ENCODE results near the gene RNF220. TPM values are rescaled to one million over a fixed set of nuclear protein-coding genes. Genes with fewer than 3 reads are reported as not detected.
A peak's percentile ranks its signal among the peaks of the same experiment; 100 is the strongest.

RNF220 gene
- total RNA-seq, 1 experiment from 2014 or later, result 128 TPM

DNA sequence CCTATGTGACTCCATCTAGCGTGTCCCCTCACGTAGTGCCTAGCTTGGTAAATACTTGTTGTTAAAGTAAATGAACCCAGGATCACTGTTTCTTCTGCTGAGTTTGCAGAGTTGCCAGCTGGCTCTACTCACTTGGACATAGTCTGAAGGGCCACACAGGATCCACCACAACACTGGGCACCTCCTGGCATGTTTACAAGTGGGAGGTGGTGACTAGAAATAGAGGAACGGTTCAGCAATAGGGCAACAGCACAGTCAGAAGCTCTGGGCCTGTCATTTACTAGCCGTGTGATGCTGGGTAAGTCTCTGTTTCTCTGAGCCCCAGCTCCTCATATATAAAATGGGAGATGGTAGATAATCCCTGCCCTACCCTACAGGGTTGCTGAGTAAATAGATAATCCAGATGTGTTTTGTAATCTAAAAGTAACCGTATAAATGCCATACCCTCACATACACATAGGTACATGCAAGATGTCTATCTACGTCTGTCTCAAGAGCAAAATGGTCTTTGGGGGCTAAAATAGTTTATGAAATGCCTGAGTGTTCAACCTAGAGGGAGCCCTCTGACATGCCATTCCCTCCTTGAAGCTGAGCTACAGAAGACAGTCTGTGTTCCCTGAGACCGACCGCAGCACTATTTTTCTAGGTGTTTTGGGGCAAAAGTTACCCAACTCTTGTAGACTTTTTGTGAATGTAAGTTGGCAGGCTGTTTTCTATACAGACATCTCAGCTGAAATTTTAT lies 20.5 kb downstream of the RNF220 start:
- no peak overlapping the region for H3K4me3 Mint-ChIP-seq
- no peak for DNase-seq (ENCODE audit: low spot score)
- ChIA-PET CTCF (interaction anchor here (0.9 to 2.4 kb wide), 7 partner anchors 13 to 170 kb away, joined by 3 to 13 read pairs (median 4); no protein-coding TSS in a partner anchor), POLR2A (interaction anchor here (1.7 kb wide), 1 partner anchor 14 kb away, joined by 5 read pairs; no protein-coding TSS in a partner anchor)
- no peaks in the 10 kb centered on the region for H3K36me3 Mint-ChIP-seq
- H3K27ac Mint-ChIP-seq, result 0 out of 2 replicates have a peak overlapping the region, but pooled peaks have one; percentile 20
- no peak for TF ChIP-seq SMAD3 (CRISPR knock-in tag; IDR thresholded peaks at IDR 0.05; ENCODE audit: borderline replicate concordance)
- TF ChIP-seq, protein P1, sequence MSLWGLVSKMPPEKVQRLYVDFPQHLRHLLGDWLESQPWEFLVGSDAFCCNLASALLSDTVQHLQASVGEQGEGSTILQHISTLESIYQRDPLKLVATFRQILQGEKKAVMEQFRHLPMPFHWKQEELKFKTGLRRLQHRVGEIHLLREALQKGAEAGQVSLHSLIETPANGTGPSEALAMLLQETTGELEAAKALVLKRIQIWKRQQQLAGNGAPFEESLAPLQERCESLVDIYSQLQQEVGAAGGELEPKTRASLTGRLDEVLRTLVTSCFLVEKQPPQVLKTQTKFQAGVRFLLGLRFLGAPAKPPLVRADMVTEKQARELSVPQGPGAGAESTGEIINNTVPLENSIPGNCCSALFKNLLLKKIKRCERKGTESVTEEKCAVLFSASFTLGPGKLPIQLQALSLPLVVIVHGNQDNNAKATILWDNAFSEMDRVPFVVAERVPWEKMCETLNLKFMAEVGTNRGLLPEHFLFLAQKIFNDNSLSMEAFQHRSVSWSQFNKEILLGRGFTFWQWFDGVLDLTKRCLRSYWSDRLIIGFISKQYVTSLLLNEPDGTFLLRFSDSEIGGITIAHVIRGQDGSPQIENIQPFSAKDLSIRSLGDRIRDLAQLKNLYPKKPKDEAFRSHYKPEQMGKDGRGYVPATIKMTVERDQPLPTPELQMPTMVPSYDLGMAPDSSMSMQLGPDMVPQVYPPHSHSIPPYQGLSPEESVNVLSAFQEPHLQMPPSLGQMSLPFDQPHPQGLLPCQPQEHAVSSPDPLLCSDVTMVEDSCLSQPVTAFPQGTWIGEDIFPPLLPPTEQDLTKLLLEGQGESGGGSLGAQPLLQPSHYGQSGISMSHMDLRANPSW (CRISPR knock-in tag; conservative IDR thresholded peaks at IDR 0.05; ENCODE audit: low read depth), result no peak
- TF ChIP-seq IRF1 (CRISPR knock-in tag; IDR thresholded peaks at IDR 0.05), result no peak
- TF ChIP-seq FOXK1 (CRISPR knock-in tag; IDR thresholded peaks at IDR 0.05), result no peak
- TF ChIP-seq ZNF512 (CRISPR knock-in tag; IDR thresholded peaks at IDR 0.05; ENCODE audit: borderline replicate concordance), result no peak
- no peak for TF ChIP-seq ZNF121 (CRISPR knock-in tag; IDR thresholded peaks at IDR 0.05)
- no peak for TF ChIP-seq ZNF138 (CRISPR knock-in tag; conservative IDR thresholded peaks at IDR 0.05)
- TF ChIP-seq RELA (CRISPR knock-in tag; IDR thresholded peaks at IDR 0.05; ENCODE audit: borderline replicate concordance), result no peak
- TF ChIP-seq, protein P2, sequence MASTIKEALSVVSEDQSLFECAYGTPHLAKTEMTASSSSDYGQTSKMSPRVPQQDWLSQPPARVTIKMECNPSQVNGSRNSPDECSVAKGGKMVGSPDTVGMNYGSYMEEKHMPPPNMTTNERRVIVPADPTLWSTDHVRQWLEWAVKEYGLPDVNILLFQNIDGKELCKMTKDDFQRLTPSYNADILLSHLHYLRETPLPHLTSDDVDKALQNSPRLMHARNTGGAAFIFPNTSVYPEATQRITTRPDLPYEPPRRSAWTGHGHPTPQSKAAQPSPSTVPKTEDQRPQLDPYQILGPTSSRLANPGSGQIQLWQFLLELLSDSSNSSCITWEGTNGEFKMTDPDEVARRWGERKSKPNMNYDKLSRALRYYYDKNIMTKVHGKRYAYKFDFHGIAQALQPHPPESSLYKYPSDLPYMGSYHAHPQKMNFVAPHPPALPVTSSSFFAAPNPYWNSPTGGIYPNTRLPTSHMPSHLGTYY (CRISPR knock-in tag; IDR thresholded peaks at IDR 0.05), result no peak
- no peak for TF ChIP-seq SP1 (CRISPR knock-in tag; conservative IDR thresholded peaks at IDR 0.05)
- TF ChIP-seq KAT7 (CRISPR knock-in tag; IDR thresholded peaks at IDR 0.05; ENCODE audit: borderline replicate concordance), result no peak
- no peak for TF ChIP-seq GABPB1 (CRISPR knock-in tag; IDR thresholded peaks at IDR 0.05)
- no peak for TF ChIP-seq ATF3 (CRISPR knock-in tag; conservative IDR thresholded peaks at IDR 0.05)
- TF ChIP-seq, protein P3, sequence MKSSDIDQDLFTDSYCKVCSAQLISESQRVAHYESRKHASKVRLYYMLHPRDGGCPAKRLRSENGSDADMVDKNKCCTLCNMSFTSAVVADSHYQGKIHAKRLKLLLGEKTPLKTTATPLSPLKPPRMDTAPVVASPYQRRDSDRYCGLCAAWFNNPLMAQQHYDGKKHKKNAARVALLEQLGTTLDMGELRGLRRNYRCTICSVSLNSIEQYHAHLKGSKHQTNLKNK (CRISPR knock-in tag; IDR thresholded peaks at IDR 0.05), result no peak
- no peak for TF ChIP-seq ZNF219 (CRISPR knock-in tag; IDR thresholded peaks at IDR 0.05; ENCODE audit: borderline replicate concordance)
- peaks cover 69% of the 10 kb centered on the region for H3K4me1 Mint-ChIP-seq
- no peak for ATAC-seq
- no peaks in the 10 kb centered on the region; the same call in 1 of the 2 replicates for H3K27me3 Mint-ChIP-seq (ENCODE audit: low read depth)
- H3K9me3 Mint-ChIP-seq, result no peaks in the 10 kb centered on the region

DNA sequence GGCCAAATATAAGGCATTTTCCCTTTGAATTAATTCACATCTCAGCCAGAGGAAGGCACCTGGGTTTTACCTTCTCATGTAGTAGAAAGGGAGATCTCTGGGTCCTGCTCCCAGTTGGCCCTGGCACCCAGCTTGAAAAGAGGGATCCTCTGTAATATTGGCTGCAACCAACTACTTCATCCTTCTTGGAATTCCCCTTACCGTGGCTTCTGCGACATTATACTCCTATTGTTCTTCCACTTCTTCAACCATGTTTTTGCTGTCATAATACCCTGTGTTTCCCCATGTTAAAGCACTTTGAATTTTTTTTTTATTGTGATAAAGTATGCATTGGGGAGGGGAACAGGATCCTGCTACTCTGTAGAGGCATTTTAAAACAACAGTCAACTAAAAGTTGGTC lies 26.8 kb downstream of the RNF220 start:
- ChIA-PET CTCF (no interaction called here), POLR2A (interaction anchor here (0.7 kb wide), 1 partner anchor 15 kb away, joined by 3 read pairs; no protein-coding TSS in a partner anchor)
- H3K9me3 Mint-ChIP-seq, result no peaks in the 10 kb centered on the region
- peak overlapping the region; percentile 77 for H3K27ac Mint-ChIP-seq
- H3K27me3 Mint-ChIP-seq (ENCODE audit: low read depth), result no peaks in the 10 kb centered on the region
- ATAC-seq (no peak), DNase-seq (ENCODE audit: low spot score) (no peak)
- H3K4me3 Mint-ChIP-seq, result no peak overlapping the region
- H3K4me1 Mint-ChIP-seq, result peaks cover 36% of the 10 kb centered on the region
- H3K36me3 Mint-ChIP-seq, result peaks cover 6% of the 10 kb centered on the region; the same call in 1 of the 2 replicates
- TF ChIP-seq, protein P4, sequence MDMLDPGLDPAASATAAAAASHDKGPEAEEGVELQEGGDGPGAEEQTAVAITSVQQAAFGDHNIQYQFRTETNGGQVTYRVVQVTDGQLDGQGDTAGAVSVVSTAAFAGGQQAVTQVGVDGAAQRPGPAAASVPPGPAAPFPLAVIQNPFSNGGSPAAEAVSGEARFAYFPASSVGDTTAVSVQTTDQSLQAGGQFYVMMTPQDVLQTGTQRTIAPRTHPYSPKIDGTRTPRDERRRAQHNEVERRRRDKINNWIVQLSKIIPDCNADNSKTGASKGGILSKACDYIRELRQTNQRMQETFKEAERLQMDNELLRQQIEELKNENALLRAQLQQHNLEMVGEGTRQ (CRISPR knock-in tag; IDR thresholded peaks at IDR 0.05), result no peak
- TF ChIP-seq, protein P5, sequence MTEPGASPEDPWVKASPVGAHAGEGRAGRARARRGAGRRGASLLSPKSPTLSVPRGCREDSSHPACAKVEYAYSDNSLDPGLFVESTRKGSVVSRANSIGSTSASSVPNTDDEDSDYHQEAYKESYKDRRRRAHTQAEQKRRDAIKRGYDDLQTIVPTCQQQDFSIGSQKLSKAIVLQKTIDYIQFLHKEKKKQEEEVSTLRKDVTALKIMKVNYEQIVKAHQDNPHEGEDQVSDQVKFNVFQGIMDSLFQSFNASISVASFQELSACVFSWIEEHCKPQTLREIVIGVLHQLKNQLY (CRISPR knock-in tag; IDR thresholded peaks at IDR 0.05), result no peak
- TF ChIP-seq ATF1 (CRISPR knock-in tag; IDR thresholded peaks at IDR 0.05), result no peak
- TF ChIP-seq JAZF1 (CRISPR knock-in tag; IDR thresholded peaks at IDR 0.05), result no peak
- no peak for TF ChIP-seq SP1 (CRISPR knock-in tag; conservative IDR thresholded peaks at IDR 0.05)
- no peak for TF ChIP-seq ZNF219 (CRISPR knock-in tag; IDR thresholded peaks at IDR 0.05; ENCODE audit: borderline replicate concordance)
- TF ChIP-seq ZNF671 (CRISPR knock-in tag; IDR thresholded peaks at IDR 0.05), result no peak
- TF ChIP-seq IRF2 (CRISPR knock-in tag; IDR thresholded peaks at IDR 0.05; ENCODE audit: borderline replicate concordance, low read depth), result no peak
- TF ChIP-seq TP53 (CRISPR knock-in tag; IDR thresholded peaks at IDR 0.05), result no peak
- TF ChIP-seq CBFB (CRISPR knock-in tag; IDR thresholded peaks at IDR 0.05; ENCODE audit: low read depth), result no peak
- TF ChIP-seq GTF2I (CRISPR knock-in tag; conservative IDR thresholded peaks at IDR 0.05), result no peak

All from WTC11 (cell line).